Stimulated activated CD8-positive, alpha-beta memory T cell treated with anti-CD3 and anti-CD28 coated beads, Interleukin-15, amount 100 ng/mL, for 24 hours (primary cell): ENCODE results near the gene LCE1F.

ENCODE experiments used
- DNase-seq: peaks from one replicate; pipeline ENCODE4 v3.0.0-alpha.2; 2020; ENCODE audit warnings: low read depth

The LCE1F gene

GRCh38 chr1:152776361-152776760, 1.4 kb downstream of the LCE1F start:
- no peak for DNase-seq

GRCh38 chr1:152777510-152778137, 2.7 kb downstream of the LCE1F start:
- DNase-seq: no peak

- DNase-seq: no peak
These were observed 8.2 kb downstream of the LCE1F start for GRCh38 chr1:152783095-152783494.

GRCh38 chr1:152786077-152786476, 11.1 kb downstream of the LCE1F start, which contains the start of gene LCE1E:
Gene LCE1E, plus strand, starts transcription at chr1:152786257. Its CDS starts 1,043 bp downstream, at chr1:152787300.
- no peak for DNase-seq

- no peak for DNase-seq
These were observed 20.7 kb downstream of the LCE1F start for GRCh38 chr1:152795686-152796085.

- DNase-seq: no peak
These were observed 21.5 kb downstream of the LCE1F start, which contains the start of gene LCE1D for GRCh38 chr1:152796421-152796820. Gene LCE1D, plus strand, starts transcription at chr1:152796721. Its CDS starts 1,074 bp downstream, at chr1:152797795.

- no peak for DNase-seq
These were observed 26.4 kb downstream of the LCE1F start for GRCh38 chr1:152801333-152801732.

- DNase-seq: no peak
These were observed 31.6 kb downstream of the LCE1F start, which contains the start of gene LCE1C for GRCh38 chr1:152806576-152806975. Gene LCE1C, minus strand, starts transcription at chr1:152806651. Its CDS starts 1,173 bp downstream, at chr1:152805478.

- DNase-seq: no peak
These were observed 36.1 kb downstream of the LCE1F start for GRCh38 chr1:152811050-152811449.

- no peak for DNase-seq
These were observed 36.7 kb downstream of the LCE1F start, which contains the start of gene LCE1B for GRCh38 chr1:152811671-152812070. Gene LCE1B, plus strand, starts transcription at chr1:152811971. Its CDS starts 476 bp downstream, at chr1:152812447.

- DNase-seq: no peak
These were observed 42.4 kb downstream of the LCE1F start for GRCh38 chr1:152817309-152817708.

- DNase-seq: no peak
These were observed 48.4 kb downstream of the LCE1F start for GRCh38 chr1:152823294-152823693.

GRCh38 chr1:152824964-152825363, 50.0 kb downstream of the LCE1F start:
- no peak for DNase-seq
